Measurements from ENCODE around the gene MX2.

Gene MX2

DNA sequence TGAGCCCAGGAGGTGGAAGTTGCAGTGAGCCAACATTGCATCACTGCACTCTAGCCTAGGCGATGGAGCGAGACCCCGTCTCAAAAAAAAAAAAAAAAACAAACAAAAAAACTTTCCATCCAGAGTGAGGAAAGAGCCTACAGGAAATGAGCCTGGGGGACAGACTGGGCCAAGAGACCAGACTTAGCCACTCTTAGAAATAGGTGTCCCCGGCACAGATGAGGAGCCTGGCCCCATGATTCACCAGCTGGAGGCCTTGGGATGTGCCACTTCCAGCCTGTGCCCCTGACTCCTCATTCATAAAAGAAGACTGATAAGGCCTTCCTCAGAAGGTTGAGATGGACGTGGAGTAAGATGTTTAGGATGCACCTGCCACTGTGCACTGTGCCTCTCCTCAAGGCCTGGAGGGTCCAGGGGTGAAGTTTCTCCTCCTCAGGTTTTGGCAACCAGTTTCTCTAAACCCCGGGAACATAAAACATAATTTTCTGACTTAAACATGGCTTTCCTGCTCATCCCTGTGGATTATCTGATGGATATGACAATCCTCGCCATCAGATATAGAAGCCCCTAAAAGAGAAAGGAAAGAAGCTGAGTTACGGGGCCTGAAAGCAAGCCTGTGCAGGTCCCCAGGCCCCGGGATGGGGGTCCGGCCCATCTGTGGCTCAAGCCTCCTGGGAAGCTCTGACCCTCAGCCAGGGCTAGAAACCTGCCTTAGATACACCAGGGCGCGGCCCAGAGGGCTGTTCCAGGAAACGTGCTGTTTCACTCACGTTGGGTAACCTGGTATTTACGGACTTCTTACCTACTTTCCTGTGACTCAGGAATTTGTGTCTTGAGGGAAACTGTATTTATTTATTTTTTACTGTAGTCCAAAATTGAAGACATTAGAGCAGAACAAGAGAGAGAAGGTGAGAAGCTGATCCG lies 90.2 kb downstream of the MX2 start:
- Histone ChIP-seq H3K4me1 (no peaks in the 10 kb centered on the region), H3K4me3 (ENCODE audit: low read depth, low read length) (no peak overlapping the region), H3K36me3 (no peaks in the 10 kb centered on the region), H3K9me3 (no peaks in the 10 kb centered on the region), H3K27me3 (no peaks in the 10 kb centered on the region)
- no peak for DNase-seq
- no peak for TF ChIP-seq CTCF (IDR thresholded peaks at IDR 0.05; ENCODE audit: low read depth, low read length)

- Histone ChIP-seq H3K27me3 (no peaks in the 10 kb centered on the region), H3K4me3 (ENCODE audit: low read depth, low read length) (no peak overlapping the region), H3K4me1 (no peaks in the 10 kb centered on the region), H3K36me3 (no peaks in the 10 kb centered on the region), H3K9me3 (no peaks in the 10 kb centered on the region)
- no peak for DNase-seq
- TF ChIP-seq CTCF (IDR thresholded peaks at IDR 0.05; ENCODE audit: low read depth, low read length) = no peak
These were observed 91.4 kb downstream of the MX2 start for GRCh38 chr21:41453198-41453597.

DNA sequence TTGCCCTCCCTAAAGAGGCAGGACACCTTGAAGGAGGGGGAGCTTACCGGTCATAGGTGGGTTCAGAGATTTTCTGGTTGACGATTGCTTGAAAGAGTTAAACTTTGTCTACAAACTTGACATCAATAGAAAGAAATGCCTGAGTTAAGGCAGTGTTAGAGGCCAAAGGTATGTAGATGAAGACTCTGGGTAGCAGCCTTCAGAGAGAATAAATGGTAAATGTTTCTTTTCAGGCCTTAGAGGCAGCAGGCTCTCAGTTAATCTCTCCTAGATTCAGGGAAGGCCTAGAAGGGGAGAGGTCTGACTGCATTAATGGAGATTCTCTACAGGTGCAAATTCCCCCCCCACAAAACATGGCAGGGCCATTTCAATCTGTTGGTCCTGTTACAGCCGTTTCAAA lies 91.9 kb downstream of the MX2 start:
- TF ChIP-seq CTCF (IDR thresholded peaks at IDR 0.05; ENCODE audit: low read depth, low read length) = no peak
- DNase-seq = no peak
- no peaks in the 10 kb centered on the region for H3K4me1 ChIP-seq
- no peak overlapping the region for H3K4me3 ChIP-seq (ENCODE audit: low read depth, low read length)
- no peaks in the 10 kb centered on the region for H3K27me3 ChIP-seq
- H3K36me3 ChIP-seq = no peaks in the 10 kb centered on the region
- H3K9me3 ChIP-seq = no peaks in the 10 kb centered on the region

DNA sequence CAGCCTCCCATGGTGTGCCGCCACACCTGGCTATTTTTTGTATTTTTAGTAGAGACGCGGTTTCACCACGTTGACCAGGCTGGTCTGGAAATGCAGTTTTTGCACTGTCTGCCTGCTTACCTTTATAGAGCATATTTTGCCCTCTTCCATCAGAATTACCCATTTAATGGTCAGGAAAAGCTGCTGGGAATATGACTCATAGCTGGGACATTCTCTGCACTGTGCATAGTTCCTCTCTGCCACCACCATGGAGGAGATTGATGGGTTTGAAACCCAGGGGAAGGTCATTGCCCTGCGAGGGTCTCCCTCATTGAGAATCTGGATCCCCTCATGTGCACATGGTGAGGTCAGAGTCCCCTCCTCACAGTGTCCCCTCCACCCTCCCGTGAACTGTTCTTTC lies 96.3 kb downstream of the MX2 start:
- no peaks in the 10 kb centered on the region; the same call in 1 of the 2 replicates for H3K9me3 ChIP-seq
- no peaks in the 10 kb centered on the region for H3K36me3 ChIP-seq
- no peaks in the 10 kb centered on the region for H3K4me1 ChIP-seq
- no peak overlapping the region for H3K4me3 ChIP-seq (ENCODE audit: low read depth, low read length)
- no peaks in the 10 kb centered on the region for H3K27me3 ChIP-seq
- TF ChIP-seq CTCF (IDR thresholded peaks at IDR 0.05; ENCODE audit: low read depth, low read length) = no peak
- DNase-seq = no peak

GRCh38 chr21:41458559-41458958 lies 96.7 kb downstream of the MX2 start:
- TF ChIP-seq CTCF (IDR thresholded peaks at IDR 0.05; ENCODE audit: low read depth, low read length) = no peak
- DNase-seq = no peak

More at GRCh38 chr21:41458559-41458958, 96.7 kb downstream of the MX2 start:
- H3K9me3 ChIP-seq = no peaks in the 10 kb centered on the region; the same call in 1 of the 2 replicates
- H3K4me1 ChIP-seq = no peaks in the 10 kb centered on the region
- H3K4me3 ChIP-seq (ENCODE audit: low read depth, low read length) = no peak overlapping the region
- no peaks in the 10 kb centered on the region for H3K36me3 ChIP-seq
- no peaks in the 10 kb centered on the region for H3K27me3 ChIP-seq

Data from BE2C (cell line).